IPS-11a (cell line): ENCODE data around the gene CCL19.

Experiments used
- H3K4me3 ChIP-seq: one replicate; pipeline ENCODE4 v1.5.1; 2013; ENCODE audit warnings: low read depth, low read length, control low read depth

The CCL19 gene

DNA sequence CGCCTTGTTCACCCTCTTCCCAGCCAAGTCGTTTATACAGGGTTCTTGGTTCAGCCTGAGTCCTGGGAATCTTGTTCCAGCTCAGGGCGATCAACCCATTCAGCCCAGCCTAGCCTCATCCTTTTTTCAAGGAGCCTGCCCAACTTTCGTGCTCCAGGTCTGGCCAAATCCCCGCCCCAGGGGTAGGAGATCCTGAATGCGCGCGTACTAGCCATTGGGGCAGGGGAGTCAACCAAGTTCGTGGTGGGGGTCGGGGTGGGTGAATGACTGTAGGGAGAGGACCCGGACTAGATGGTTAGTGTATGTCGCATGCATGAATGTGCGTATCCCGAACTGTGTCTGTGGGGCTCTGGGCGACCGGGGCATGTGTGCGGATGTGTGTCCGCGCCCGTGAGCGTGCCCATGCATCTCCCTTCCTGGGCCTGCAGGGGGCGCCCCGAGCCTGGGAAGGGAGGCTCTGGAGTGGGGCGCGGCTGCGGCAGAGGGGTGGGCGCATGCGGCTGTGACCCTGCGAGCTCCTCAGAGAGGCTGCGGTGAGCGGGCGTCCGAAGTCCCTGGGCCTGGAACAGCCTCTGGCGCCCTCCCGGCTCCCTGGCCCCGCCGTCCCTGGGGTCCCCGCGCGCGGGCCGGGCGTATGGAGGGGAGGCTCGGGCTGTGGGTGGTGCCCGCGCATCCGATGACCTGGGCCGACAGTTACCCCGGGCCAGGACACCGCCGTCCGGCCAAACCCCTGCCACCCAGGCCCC lies 10.1 kb upstream of the CCL19 start:
- peak overlapping the region; percentile 47 for H3K4me3 ChIP-seq

DNA sequence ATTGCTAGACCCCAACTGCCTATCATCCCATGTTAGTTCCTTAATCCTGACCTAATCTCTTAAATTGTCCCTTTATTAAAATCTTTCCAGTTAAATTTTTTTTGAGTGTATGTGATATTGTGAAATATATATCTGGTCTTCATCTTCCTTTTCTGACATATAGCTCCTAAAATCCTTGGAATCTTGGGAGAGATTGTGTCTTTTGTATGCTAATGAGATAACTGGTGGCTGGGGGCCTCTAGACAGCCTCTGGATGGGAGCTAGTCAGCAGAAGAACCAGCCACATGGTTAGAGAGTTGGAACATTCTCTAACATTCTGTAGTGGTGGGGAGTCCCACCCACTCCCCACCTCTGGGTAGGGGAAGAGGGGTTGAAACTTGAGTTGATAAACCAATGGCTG lies 3.7 kb upstream of the CCL19 start:
- no peak overlapping the region for H3K4me3 ChIP-seq

DNA sequence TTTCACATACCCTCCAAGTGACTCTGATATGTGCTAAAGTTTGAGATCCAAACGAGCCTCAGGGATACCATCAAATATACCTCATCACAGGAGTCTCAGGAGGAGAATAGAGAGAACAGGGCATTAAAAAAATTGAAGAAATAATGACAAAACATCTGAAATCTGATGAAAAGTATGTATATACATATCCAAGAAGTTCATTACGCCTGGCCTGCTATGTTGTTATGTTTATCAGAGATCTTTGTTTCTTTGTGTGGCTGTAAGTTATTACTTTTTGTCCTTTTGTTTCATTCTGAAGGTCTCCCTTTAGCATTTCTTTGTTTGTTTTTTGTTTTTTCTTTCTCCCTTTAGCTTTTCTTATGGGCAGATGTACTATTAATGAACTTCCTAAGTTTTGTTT lies 2.5 kb upstream of the CCL19 start:
- H3K4me3 ChIP-seq: no peak overlapping the region

DNA sequence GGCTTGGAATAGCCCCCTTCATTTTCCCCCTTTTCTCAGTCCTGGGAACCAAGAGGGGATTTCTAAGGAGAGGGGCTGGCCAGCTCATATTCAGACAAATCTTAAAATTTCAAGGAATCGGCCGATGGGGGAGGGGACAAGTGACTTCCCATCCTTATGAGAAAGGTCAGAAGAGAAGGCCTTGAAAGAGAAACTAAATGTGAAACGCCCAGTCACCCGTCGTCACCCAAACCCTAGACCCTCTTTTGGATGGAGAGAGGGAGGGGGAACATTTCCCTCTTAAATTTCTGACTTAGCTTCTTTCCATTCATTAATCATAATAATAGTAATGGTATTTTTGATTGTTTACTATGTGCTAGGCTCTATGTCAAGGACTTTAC lies 850 bp upstream of the CCL19 start:
- no peak overlapping the region for H3K4me3 ChIP-seq

DNA sequence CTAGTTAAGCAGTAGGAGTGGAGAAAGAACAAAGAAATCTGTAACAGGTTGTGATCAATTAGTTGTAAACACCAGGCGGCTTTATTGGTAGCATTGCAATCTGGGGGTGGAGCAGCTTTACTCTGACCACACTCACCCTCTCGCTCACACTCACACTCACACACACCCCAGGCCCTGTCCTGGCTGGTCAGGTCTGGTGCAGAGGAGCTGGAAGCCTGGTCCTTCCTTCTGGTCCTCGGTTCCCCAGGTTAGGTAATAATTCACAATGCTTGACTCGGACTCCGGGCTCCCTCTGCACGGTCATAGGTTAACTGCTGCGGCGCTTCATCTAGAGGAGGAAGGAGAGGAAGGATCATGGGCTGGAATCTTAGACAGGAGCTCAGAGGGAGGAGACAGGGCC lies 1.6 kb downstream of the CCL19 start:
- no peak overlapping the region for H3K4me3 ChIP-seq

DNA sequence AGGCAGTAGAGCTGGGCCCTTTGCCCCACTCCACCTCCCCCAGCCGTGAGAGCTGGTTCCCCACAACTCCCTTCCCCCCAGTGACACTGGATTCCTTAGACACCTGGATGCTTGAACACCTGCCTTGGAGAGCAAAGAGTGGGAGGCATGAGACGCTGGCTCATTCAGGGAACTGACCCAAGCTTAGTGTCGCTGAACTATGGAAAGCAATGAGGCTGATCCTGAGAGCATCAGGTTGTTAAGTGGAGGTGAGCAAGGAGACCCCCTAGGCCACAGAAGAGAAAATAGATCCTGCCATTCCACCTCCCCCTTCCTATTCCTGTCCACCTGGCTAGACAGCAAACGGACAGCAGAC lies 2.0 kb downstream of the CCL19 start:
- H3K4me3 ChIP-seq: no peak overlapping the region

DNA sequence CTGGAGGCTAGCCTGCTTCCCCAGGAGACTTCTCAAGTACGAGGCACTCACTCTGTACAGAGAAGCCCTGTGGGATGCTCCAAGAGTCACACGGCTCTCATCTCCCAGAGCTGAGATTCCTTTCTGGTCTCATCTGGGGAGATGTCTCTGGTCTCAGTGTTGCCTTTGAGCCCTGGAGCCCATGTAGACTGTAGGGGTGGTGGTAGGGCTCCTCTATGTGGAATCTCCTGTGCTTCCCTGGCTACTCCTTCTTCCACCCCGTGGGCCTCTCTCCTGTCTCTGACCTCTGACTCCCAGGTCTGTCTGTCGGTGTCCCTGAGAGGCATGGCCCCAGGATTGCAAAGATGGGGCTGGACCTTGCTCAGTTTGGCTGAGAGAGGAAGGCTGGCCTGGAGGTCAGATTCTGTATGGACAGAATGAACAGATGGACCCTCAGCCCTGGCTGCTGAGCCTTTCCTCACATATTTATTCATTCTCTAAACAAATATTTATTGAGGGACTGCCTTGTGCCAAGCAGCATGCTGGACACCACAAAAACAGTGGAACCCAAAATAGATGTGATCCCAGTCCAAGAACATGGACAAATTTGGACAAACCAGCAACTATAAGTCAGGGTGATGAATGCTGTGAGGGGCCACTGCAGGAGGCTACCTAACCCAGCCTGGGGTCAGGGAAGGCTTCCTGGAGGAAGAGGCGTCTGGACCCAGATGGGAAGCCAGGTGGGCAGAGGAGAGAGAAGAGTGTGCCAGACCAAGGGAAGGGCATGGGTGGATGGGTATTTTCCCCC lies 2.6 kb downstream of the CCL19 start:
- H3K4me3 ChIP-seq: no peak overlapping the region

DNA sequence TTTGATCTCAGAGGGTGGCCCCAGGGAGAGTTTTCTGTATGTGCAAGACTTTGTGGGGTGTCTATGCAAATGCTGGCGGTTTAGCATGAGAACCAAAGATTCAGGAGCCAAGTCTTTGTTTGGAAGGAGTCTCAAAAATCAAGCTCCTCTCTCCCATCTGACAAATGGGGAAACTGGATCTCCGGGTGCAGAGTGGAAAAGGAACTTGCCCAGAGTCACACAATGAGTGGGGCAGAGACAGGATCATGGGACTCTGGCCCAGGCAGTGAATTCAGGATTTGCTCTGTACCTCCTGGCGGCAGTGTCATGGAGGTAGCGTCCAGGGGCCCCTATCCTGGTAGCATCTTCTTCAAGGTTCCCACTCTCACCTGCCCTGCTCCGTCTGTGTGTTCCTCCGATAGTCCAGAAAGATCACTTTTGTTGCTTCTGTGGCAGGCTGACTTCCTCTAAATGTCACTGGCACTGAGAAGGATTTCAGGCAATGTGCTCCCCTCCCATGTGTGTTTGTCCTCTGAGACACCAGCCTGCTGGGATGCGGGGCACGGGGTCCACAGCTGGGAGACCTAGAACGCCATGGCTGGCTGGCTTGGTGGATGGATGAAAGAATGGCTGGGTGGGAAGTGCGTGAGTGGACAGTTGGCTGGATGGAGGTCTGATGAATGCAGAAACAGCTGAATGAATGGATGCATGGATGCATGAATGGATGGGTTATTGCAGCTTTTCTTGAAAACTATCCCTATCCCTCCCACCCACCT lies 3.6 kb downstream of the CCL19 start:
- no peak overlapping the region for H3K4me3 ChIP-seq

DNA sequence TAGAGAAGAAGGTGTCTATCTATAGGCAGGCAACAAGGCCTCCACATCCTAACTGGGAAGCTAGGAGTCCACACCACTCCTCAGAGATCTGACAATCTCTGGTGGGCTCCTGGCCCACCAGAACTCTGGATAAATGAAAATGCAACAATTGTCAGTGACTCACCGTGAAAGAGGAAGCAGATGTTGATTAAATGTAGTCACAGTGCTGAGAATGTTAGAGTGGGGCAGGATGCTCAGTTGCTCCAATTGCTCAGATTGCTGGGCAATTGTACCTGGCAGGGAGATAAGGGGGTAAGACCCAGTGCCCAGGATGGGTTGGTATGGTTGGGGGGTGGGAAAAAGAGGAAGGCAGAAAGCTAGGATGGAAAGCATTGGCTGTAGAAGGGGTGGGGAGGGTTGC lies 4.3 kb downstream of the CCL19 start:
- H3K4me3 ChIP-seq: no peak overlapping the region

DNA sequence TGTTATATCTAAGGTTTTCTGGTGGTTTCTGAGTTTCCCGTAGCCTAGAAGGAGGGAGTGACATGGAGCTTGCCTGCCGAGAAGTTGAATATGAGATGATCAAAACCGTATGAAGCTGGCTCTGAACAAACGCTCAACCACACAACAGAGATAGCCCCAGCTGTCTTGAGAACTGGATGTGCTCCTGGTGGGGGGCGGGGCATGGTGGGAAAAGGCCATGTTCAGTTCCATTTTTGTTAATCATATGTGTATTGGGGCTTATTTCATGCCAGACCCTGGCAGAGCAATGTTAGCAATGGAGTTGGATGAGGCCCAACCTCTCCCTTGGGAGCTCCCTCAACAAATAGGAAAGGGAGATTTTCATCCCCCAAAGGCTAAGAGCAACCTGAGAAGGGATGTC lies 4.8 kb downstream of the CCL19 start:
- no peak overlapping the region for H3K4me3 ChIP-seq

DNA sequence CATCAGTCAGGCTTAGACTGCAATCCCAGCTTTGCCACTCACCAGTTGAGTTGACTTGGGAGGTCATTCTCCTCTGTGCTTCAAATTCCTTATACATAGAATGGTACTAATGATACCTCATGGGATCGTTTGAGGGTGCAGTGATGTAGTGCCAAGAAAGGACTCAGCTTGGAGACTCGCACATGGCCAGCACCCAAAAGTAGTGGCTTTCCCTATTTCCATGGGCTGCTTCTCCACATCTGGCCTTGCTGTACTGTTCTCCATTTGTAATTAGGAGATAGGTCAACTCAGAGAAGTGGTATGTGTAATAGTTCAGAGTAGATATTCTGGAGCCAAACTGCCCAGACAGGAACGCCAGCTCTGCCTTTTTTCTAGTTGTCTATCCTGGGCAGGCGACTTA lies 5.5 kb downstream of the CCL19 start:
- no peak overlapping the region for H3K4me3 ChIP-seq

DNA sequence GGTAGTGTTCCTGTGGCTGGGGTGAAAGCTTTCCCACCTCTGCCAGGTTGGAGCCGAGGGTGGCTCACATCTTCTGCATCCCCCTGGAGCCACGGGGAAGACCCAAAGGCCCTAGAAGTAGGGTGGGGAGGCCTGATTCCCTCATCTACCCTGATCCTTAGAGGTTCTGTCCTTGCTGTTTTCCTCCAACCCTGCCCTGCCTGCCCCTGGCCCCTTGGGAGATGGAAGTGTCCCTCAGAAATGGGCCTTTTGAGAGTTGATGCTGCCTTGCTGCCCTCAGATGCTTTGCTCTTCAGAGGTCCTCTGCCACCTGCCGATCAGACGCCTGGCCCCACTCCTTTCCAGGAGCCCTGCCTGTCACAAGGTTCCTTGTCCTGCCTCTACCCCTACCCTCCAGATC lies 6.3 kb downstream of the CCL19 start:
- no peak overlapping the region for H3K4me3 ChIP-seq

DNA sequence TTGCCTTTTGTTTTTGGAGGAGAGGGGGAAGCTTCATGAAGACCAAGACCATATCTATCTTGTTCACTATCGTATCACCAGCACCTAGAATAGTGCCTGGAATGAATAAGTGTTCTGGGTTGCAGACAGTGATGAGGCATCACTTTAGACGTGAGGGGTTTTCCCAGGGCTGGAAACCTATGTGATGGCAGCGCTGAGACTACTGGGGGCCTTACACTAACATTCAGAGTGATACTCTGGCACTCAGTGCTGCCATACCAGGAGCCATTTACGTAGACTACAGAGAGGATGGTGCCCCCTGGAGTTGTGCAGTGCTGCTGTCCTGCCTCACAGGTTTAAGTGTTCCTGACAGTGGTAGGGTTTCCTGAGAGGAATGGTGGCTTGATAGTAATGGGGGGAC lies 6.9 kb downstream of the CCL19 start:
- H3K4me3 ChIP-seq: no peak overlapping the region

DNA sequence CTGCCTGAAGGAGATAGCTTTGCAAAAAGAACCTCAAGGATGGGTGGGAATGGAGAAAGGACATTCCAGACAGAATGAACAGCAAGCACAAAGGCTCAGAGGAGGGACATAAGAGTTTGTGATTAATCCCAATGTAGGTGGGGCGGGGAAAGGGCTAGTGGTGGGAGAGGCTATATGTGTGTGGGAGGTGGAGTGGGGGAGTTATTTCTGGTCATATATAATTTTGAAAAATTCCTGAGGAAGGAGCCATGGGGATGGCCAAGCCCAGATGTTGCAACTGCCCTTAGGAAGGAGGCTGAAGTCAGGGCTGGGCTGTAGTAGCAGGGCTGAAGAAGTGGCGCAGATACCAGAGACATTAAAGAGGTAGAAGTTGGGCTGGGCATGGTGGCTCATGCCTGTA lies 15.2 kb downstream of the CCL19 start:
- no peak overlapping the region for H3K4me3 ChIP-seq

DNA sequence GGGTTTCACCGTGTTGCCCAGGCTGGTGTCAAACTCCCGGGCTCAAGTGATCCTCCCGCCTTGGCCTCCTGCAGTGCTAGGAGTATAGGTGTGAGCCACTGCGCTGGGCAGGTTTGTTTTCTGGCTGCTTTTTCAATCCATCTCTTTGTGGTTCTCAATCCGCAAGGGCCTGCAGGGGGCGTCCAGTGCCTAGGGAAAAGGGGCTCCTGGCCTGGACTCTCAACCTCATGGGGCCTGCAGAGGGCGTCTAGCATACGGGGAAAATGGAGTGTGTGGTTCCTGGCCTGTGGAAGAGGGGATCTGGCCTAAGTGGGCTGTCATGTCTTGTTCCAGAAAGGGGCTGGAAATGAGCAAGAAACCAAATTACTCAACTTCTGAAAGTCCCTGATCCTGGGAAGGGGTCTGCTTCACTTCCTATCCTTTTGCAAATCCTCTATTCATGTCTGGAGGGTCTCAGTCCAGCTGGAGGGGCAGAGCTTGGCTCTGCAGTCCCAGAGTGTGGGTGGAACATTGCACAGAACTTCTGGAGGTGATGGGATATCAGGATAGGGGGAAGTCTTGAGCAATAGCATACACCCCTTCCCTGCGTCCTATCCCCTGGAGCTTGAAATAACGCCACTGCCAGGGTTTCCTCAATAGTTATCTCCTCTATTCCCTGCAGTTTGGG lies 15.9 kb downstream of the CCL19 start:
- no peak overlapping the region for H3K4me3 ChIP-seq

DNA sequence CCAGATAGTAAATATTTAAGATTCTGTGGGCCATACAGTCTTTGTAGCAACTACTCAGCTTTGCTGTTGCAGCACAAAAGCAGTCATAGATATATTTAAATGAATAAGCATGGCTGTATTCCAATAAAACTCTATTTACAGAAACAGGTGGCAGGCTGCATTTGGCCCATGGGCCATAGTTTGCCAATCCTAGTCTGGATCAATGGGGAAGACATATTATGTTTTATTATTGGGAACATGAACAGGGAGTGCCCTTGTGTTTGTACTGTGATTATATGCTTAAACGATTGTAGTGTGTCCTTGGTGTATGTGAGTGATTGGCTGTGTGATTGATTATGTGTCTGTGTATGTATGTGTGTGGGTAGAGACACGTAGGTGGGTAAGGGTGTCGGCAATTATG lies 16.6 kb downstream of the CCL19 start:
- no peak overlapping the region for H3K4me3 ChIP-seq

DNA sequence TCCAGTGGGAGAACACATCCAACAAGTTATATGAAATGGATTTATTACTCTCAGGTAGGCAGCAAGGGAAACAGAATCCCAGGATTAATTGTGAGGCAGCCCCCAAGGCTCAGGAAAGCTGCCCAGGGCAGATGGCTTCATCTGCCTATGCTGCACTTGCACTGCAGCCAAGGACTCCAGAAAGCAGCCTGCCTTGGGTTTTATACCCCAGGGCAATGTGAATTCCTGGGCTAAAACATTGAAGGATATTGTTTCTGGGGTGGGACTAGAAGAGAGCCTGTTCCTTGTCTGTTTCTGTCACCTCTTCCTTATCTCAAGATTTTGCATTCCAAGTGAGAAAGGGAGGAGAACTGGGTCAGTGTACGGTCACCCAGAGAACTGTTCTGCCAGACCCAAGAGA lies 19.8 kb downstream of the CCL19 start:
- H3K4me3 ChIP-seq: no peak overlapping the region

DNA sequence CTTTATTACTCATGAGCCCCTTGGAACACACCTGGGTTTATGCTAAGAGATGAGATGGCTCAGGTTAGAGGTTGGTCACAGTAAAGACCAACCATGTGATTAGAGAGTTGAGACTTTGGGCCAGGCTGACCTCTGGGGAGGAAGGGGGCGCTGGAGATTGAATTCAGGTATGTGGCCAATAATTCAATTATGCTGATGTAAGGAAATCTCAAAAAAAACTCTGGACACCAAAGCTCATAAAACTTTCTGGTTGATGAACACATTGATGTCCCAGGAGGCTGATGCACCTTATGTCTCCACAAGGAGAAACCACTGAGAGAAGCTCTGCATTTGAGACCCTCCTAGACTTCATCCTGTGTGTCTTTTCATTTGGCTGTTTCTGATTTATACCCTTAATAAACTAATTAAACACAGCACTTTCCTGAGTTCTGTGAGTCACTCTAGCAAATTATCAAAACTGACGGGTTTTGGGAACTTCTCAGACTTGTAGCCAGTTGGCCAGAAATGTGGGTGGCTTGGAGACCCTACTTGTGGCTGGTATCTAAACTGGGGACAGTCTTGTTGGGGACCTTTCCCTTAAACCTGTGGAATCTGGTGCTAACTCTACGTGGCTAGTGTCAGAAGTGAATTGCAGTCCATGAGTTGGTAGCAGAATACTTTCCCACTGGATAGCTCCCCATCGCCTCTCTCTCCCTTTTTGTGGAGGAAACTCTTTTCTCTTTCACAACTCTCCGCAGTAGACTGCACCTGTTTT lies 21.1 kb downstream of the CCL19 start:
- no peak overlapping the region for H3K4me3 ChIP-seq

DNA sequence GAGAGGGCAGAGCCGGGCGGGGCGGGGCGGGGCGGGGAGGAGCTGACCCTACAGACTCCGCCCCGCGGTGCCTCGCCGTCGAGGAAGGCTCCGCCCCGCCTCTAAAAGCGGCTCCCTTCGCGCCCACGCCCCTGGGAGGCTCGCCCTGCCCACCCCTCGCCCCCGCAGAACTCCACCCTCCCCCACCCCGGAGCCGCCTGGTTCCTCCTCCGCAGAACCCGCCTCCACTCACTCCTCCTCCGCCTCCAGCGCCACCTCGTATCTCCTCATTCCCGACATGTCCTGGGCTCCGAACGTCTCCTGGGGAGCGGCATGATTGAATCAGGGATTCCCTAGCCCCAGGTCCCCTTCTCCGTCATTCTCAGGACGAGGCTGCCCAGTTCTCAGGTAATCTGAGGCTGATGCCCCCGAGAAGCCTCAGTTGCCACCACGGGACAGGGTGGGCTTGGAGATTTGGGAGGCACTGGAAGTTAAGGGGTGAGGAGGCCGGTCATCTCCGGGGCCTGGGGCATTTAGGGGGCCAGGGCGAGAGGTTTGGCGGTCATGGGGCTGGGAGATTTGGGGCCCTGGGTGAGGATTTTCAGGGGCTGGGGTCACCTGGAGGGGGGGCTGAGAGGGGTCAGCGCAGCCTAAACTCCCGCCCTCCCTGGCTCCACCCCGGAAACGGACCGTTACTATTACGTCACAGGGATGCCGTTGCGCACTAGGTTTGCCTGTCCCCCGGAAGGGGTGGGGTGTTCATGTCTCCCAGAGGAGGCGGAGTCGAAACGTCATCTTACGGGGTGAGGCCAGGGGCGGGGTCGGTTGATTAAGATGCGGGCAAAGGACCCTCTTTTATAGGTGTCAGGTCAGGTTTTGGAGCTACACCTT lies 25.5 kb downstream of the CCL19 start:
- peak overlapping the region; percentile 76 for H3K4me3 ChIP-seq

DNA sequence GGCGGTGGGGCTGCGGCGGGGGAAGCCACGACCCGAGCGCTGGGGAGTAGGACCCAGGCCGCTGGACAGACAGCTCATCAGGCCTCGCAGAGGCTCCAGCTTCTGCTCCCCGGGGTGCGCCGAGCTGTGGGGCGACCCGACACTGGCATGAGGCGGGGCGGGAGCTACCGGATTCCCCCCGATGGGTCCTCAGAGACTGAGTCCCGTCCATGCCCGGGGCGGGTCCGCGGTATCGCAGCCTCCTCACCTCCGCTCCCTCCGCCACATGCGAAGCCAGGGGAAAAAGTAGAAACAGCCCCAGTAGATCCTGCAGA lies 26.1 kb downstream of the CCL19 start:
- H3K4me3 ChIP-seq: peak overlapping the region; percentile 58
